ENCODE results near the gene OGDH. TPM values are rescaled to one million over a fixed set of nuclear protein-coding genes. Genes with fewer than 3 reads are reported as not detected.

Gene OGDH
- total RNA-seq, 1 donor from 2014 or later = 80.0 TPM

DNA sequence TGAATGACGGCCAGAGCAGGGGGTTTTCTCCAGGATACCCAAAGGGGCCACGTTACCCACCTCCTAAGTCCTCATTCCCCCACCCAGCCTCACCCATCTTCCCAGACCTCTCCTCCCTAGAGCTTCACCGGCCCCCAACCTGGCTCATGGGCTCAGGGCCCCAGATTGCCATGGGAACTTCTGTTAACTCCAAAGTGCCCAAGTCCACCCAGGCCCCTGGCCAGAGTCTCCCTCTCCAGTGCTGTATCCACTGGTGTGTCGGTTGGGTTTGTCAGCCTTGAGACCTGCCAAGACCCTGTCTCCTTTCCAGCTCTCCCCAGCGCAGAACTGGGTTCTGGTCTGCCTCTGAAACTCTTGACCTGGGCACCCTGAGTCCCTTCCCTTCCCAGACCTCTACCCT is 105.1 kb downstream of the OGDH start:
- no peak overlapping the region for H3K4me3 Mint-ChIP-seq (ENCODE audit: unreplicated experiment)
- no peak overlapping the region for H3K27ac Mint-ChIP-seq (ENCODE audit: unreplicated experiment)
- peaks cover 12% of the 10 kb centered on the region for H3K36me3 Mint-ChIP-seq (ENCODE audit: low read depth)
- H3K4me1 Mint-ChIP-seq (ENCODE audit: low read depth) = no peaks in the 10 kb centered on the region
- TF ChIP-seq, protein P1, sequence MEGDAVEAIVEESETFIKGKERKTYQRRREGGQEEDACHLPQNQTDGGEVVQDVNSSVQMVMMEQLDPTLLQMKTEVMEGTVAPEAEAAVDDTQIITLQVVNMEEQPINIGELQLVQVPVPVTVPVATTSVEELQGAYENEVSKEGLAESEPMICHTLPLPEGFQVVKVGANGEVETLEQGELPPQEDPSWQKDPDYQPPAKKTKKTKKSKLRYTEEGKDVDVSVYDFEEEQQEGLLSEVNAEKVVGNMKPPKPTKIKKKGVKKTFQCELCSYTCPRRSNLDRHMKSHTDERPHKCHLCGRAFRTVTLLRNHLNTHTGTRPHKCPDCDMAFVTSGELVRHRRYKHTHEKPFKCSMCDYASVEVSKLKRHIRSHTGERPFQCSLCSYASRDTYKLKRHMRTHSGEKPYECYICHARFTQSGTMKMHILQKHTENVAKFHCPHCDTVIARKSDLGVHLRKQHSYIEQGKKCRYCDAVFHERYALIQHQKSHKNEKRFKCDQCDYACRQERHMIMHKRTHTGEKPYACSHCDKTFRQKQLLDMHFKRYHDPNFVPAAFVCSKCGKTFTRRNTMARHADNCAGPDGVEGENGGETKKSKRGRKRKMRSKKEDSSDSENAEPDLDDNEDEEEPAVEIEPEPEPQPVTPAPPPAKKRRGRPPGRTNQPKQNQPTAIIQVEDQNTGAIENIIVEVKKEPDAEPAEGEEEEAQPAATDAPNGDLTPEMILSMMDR (IDR thresholded peaks at IDR 0.05) = no peak
- no peaks in the 10 kb centered on the region for H3K27me3 Mint-ChIP-seq (ENCODE audit: low read depth)
- H3K9me3 Mint-ChIP-seq (ENCODE audit: low read depth) = no peaks in the 10 kb centered on the region
- peak; percentile 39 for DNase-seq (ENCODE audit: low spot score)

DNA sequence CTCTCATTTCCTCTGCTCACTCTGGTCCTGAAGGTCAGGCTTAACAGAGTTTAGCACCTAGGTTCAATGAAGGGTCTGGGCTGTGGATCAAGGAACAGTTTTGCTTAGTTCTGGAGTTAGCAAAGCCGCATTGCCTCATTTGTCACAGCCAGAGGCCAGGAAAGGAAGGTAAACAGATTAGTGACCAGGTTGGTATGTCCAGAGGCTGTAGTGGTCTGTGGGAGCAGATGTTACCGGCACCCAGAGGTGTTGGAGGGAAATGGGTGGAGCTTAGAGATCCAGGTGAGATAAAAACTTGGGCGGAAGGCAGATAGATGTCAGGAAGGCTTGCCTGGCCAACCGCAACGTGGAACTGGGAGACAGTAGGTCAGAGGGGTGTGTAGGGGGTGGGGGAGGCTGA is 105.6 kb downstream of the OGDH start:
- no peak overlapping the region for H3K4me3 Mint-ChIP-seq (ENCODE audit: unreplicated experiment)
- peaks cover 12% of the 10 kb centered on the region for H3K36me3 Mint-ChIP-seq (ENCODE audit: low read depth)
- no peaks in the 10 kb centered on the region for H3K9me3 Mint-ChIP-seq (ENCODE audit: low read depth)
- peak; percentile 36 for DNase-seq (ENCODE audit: low spot score)
- no peak overlapping the region for H3K27ac Mint-ChIP-seq (ENCODE audit: unreplicated experiment)
- H3K27me3 Mint-ChIP-seq (ENCODE audit: low read depth) = no peaks in the 10 kb centered on the region
- no peaks in the 10 kb centered on the region for H3K4me1 Mint-ChIP-seq (ENCODE audit: low read depth)
- TF ChIP-seq, protein P1 (IDR thresholded peaks at IDR 0.05) = no peak

DNA sequence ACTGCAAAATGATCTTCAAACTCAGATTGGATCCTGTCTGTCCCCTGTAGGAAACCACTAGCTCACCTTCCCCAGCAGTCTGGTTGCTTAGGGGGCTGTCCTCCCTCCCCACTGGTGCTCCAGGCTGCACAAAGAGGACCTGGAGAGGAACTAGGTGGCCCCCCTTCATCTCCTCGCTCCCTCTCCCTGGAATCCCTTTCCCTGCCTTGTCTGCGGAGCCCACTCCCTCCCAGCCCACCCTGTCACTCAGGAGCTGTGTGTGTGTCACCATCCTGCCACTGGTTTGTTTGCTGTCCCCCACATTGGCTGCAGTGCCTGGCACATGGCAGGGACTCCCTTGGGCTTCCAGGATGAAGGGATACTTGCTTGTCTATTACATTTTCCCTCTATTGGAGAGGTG is 106.7 kb downstream of the OGDH start:
- TF ChIP-seq, protein P1 (IDR thresholded peaks at IDR 0.05) = no peak
- H3K4me1 Mint-ChIP-seq (ENCODE audit: low read depth) = no peaks in the 10 kb centered on the region
- peak; percentile 38 for DNase-seq (ENCODE audit: low spot score)
- H3K27ac Mint-ChIP-seq (ENCODE audit: unreplicated experiment) = no peak overlapping the region
- H3K27me3 Mint-ChIP-seq (ENCODE audit: low read depth) = no peaks in the 10 kb centered on the region
- H3K4me3 Mint-ChIP-seq (ENCODE audit: unreplicated experiment) = no peak overlapping the region
- no peaks in the 10 kb centered on the region for H3K9me3 Mint-ChIP-seq (ENCODE audit: low read depth)
- peaks cover 6% of the 10 kb centered on the region for H3K36me3 Mint-ChIP-seq (ENCODE audit: low read depth)

DNA sequence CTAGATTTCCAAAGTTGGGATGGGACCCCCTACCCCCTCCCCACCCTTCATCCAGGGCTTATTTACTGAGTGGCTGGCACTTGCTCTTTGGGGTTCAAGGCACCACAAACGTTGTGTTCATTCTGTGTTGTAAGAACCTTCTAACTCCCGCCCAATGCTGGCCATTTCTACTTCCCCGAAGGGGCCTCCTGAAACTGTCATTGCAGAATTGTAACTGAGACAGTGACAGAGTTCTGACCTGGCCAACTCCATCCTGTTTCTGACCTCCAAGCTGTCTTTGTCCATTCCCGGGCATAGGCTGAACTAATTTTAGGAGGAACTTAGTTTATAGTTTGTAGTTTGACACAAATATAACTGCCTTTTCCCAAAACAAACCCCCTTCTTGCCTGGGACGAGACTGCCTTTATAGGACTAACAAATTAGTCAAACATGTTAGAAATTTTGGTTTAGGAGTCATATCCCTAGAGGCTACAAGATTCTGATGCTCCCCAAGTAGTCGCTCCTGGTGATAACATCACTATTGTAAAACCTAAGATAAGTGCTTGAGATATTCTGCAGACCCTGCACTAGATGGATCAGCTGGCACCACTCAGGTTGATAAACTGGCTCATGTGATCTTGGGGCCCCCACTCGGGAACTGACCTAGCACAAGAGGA is 107.4 kb downstream of the OGDH start:
- TF ChIP-seq, protein P1 (IDR thresholded peaks at IDR 0.05) = no peak
- peaks cover 6% of the 10 kb centered on the region for H3K36me3 Mint-ChIP-seq (ENCODE audit: low read depth)
- H3K27ac Mint-ChIP-seq (ENCODE audit: unreplicated experiment) = no peak overlapping the region
- no peaks in the 10 kb centered on the region for H3K27me3 Mint-ChIP-seq (ENCODE audit: low read depth)
- no peak overlapping the region for H3K4me3 Mint-ChIP-seq (ENCODE audit: unreplicated experiment)
- no peaks in the 10 kb centered on the region for H3K9me3 Mint-ChIP-seq (ENCODE audit: low read depth)
- H3K4me1 Mint-ChIP-seq (ENCODE audit: low read depth) = no peaks in the 10 kb centered on the region
- DNase-seq (ENCODE audit: low spot score) = peak; percentile 24

DNA sequence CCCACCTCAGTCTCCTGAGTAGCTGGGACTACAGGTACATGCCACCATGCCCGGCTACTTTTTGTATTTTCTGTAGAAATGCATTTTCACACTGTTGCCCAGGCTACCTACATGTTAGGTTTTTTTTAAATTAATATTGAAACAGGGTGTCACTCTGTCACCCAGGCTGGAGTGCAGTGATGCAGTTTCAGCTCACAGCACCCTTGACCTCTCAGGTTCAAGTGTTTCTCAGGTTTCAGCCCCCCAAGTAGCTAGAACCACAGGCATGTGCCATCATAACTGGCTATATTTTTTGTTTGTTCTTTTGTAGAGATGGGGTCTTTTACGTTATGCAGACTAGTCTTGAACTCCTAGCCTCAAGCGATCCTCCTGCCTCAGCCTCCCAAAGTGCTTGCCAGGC is 109.8 kb downstream of the OGDH start:
- peaks cover 2% of the 10 kb centered on the region for H3K9me3 Mint-ChIP-seq (ENCODE audit: low read depth)
- H3K36me3 Mint-ChIP-seq (ENCODE audit: low read depth) = no peaks in the 10 kb centered on the region
- no peaks in the 10 kb centered on the region for H3K4me1 Mint-ChIP-seq (ENCODE audit: low read depth)
- no peaks in the 10 kb centered on the region for H3K27me3 Mint-ChIP-seq (ENCODE audit: low read depth)
- H3K27ac Mint-ChIP-seq (ENCODE audit: unreplicated experiment) = no peak overlapping the region
- TF ChIP-seq, protein P1 (IDR thresholded peaks at IDR 0.05) = no peak
- no peak overlapping the region for H3K4me3 Mint-ChIP-seq (ENCODE audit: unreplicated experiment)
- DNase-seq (ENCODE audit: low spot score) = no peak

Data from chondrocyte (in vitro differentiated cells).